GM13976 (cell line): ENCODE results near the gene ELAC2.

ENCODE experiments used
- DNase-seq: peaks from one replicate; pipeline ENCODE4 v3.0.0; 2012; ENCODE audit warnings: low spot score
- in situ Hi-C: fragments of 300-500 bp; cut with MboI; formaldehyde crosslinking; loops from one replicate; pipeline ENCODE4 v1.12.0; 2022; ENCODE audit warnings: low sequenced_read_pairs, mixed read lengths, inconsistent platforms; ENCODE audit not compliant: unreplicated experiment
- TF ChIP-seq, protein P1 (sequence below): IDR thresholded peaks from 2 replicates; pipeline ENCODE4 v1.5.1; 2012; ENCODE audit warnings: borderline replicate concordance, mild to moderate bottlenecking; ENCODE audit not compliant: insufficient read depth; ENCODE audit errors: extremely low read depth, missing control alignments, control extremely low read depth

Gene ELAC2, protein sequence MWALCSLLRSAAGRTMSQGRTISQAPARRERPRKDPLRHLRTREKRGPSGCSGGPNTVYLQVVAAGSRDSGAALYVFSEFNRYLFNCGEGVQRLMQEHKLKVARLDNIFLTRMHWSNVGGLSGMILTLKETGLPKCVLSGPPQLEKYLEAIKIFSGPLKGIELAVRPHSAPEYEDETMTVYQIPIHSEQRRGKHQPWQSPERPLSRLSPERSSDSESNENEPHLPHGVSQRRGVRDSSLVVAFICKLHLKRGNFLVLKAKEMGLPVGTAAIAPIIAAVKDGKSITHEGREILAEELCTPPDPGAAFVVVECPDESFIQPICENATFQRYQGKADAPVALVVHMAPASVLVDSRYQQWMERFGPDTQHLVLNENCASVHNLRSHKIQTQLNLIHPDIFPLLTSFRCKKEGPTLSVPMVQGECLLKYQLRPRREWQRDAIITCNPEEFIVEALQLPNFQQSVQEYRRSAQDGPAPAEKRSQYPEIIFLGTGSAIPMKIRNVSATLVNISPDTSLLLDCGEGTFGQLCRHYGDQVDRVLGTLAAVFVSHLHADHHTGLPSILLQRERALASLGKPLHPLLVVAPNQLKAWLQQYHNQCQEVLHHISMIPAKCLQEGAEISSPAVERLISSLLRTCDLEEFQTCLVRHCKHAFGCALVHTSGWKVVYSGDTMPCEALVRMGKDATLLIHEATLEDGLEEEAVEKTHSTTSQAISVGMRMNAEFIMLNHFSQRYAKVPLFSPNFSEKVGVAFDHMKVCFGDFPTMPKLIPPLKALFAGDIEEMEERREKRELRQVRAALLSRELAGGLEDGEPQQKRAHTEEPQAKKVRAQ

DNA sequence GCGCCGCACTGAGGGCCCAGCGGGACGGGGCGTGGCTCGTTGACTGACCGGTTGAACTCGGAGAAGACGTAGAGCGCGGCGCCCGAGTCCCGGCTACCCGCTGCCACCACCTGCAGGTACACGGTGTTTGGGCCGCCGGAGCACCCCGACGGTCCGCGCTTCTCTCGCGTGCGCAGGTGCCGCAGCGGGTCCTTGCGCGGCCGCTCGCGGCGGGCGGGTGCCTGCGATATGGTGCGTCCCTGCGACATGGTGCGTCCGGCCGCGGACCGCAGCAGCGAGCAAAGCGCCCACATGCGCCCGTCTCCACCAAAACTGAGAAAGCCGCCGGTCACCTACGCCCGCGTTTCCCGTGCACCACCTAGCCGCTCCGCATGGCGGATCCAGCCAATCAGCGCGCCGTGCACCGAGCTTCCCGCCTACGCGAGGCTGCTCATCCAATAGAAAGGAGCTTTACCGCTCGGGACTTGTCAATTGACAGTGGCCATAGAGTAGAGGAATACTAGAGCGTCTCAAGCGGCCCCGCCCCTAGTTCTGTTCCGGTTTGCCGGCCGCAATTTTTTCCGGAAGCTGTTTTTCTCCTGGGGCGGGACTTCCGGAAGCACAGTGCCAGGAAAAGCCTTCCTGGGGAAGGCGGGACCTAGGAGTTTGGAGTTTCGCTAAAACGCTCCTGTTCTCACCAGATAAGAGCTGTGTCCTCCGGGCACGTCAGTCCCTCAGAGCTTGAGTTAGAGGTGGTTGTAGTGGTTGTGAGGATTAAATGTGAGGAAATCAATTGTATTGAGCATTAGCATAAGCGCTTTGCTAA is at the start of gene ELAC2:
TSS of gene ELAC2 (minus strand) at position 373 of the 805 bp plus-strand sequence. CDS start at position 293, 80 bp downstream.
- peak; percentile 97 for DNase-seq
- in situ Hi-C loops: loop anchor here (25.0 kb wide), 2 partner anchors 581 to 1031 kb away; partner anchors contain the start of gene ZNF18
- TF ChIP-seq, protein P1, sequence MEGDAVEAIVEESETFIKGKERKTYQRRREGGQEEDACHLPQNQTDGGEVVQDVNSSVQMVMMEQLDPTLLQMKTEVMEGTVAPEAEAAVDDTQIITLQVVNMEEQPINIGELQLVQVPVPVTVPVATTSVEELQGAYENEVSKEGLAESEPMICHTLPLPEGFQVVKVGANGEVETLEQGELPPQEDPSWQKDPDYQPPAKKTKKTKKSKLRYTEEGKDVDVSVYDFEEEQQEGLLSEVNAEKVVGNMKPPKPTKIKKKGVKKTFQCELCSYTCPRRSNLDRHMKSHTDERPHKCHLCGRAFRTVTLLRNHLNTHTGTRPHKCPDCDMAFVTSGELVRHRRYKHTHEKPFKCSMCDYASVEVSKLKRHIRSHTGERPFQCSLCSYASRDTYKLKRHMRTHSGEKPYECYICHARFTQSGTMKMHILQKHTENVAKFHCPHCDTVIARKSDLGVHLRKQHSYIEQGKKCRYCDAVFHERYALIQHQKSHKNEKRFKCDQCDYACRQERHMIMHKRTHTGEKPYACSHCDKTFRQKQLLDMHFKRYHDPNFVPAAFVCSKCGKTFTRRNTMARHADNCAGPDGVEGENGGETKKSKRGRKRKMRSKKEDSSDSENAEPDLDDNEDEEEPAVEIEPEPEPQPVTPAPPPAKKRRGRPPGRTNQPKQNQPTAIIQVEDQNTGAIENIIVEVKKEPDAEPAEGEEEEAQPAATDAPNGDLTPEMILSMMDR: no peak

DNA sequence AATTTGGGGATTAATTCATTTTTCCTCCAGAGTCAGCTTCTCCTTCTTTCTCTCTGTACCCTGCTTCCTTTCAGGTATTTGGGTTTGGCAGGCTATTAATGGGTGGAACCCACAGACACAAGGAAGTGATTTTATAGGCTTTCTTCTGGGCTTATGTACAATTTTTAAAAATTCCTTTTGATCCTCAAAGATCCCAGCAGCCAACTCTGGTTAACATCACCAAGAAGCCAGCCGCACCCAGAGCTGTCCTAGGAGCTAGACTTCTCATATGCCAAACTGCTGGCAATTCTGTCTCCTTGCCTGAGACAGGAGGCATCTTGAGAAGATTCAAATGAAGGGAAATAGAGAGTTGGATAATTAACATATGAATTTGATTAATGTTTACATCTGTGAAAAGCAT is 47.2 kb upstream of the ELAC2 start:
- DNase-seq: no peak
- in situ Hi-C loops: no loop called here
- TF ChIP-seq, protein P1: no peak

DNA sequence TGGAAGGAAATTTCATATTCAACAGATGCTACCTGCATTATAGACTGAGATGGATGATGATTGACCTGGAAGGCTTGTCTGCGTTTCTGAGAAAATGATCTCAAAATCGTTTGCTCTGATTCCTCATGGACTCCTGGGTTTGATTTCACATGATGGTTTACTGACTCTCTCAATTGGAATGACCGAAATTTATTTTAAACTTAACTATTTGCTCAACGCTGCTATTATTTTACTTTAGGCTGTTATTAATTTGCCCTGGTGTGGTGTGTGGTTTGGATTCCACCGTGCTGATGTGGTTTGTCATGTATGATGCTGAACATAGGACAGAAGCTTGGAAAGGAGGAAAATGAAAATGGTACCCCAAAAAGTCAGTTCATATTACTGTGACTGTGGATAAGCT is 37.3 kb upstream of the ELAC2 start:
- in situ Hi-C loops: no loop called here
- TF ChIP-seq, protein P1: no peak
- DNase-seq: no peak

DNA sequence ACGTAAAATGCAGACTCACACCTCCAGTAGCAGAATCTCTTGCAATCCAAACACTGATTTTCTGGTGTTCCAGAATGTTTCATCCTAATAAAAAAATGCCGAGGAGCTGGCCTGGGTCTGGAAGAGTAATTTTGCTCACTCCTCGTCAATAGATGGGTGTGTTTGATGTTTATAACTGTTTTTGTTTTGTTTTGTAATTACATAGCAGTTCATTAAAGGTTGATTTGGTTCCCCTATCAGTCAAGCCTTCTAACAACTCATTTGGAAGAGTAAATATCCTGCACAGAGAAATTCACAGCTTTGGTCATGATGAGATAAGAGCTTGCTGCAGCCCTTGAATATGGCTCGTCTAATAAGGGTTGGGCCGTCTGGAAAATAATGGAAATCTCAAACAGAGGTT is 36.8 kb upstream of the ELAC2 start:
- DNase-seq: no peak
- TF ChIP-seq, protein P1: no peak
- in situ Hi-C loops: no loop called here

DNA sequence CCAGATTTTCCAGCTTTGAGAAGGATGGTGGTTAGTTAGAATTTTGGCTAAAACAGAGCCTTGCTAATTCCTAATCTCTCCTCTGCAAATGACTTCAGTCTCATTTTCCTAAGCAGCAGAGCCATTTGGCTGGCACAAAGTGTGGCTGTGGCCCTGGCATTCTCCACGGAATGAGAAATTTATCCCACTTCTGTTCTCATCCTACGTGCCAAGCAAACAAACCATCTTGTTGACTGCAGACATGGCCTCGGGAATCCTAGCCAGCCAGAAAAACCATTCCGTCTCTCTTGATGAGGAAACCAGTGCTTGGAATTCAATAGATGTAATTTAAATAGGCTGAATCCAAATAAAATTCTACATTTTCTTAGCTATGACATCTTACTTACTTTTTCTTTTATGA is 34.1 kb upstream of the ELAC2 start:
- in situ Hi-C loops: no loop called here
- no peak for DNase-seq
- TF ChIP-seq, protein P1: no peak
